ENCODE measurements around the gene TRUB1. TPM values are rescaled to one million over a fixed set of nuclear protein-coding genes. Genes with fewer than 3 reads are reported as not detected.

TRUB1 gene
- total and polyA plus RNA-seq, 4 donors: 5.4 to 11.5 (median 9.1) TPM

GRCh38 chr10:114956466-114956865 is 18.5 kb downstream of the TRUB1 start:
- Histone ChIP-seq H3K36me3 (ENCODE audit: control insufficient read depth in 1 of 2, insufficient read depth in 2 of 2, low read length in 1 of 2) (no peaks in the 10 kb centered on the region), H3K9me3 (ENCODE audit: control insufficient read depth, low read length) (no peaks in the 10 kb centered on the region), H3K27ac (ENCODE audit: low read depth in 1 of 2, low read length in 2 of 2) (no peak overlapping the region), H3K27me3 (ENCODE audit: control insufficient read depth in 1 of 2, insufficient read depth in 2 of 2, low read length in 1 of 2) (no peaks in the 10 kb centered on the region), H3K4me3 (ENCODE audit: low read length in 2 of 2) (no peak overlapping the region), H3K4me1 (ENCODE audit: control insufficient read depth in 1 of 2, insufficient read depth in 2 of 2, low read length in 2 of 2) (peaks cover 0 to 2% of the 10 kb centered on the region in 2 donors)
- intact Hi-C loops (cut with DNase I): no loop called here
- 95 to 96% methylated on average over 2 of the region's 2 CpGs for WGBS, 2 donors
- DNase-seq (no peak), ATAC-seq (ENCODE audit: low FRiP score) (no peak)

- WGBS, 2 donors: 85 to 94% methylated on average over 1 of the region's 1 CpG
- Histone ChIP-seq H3K4me3 (ENCODE audit: low read length in 2 of 2) (no peak overlapping the region), H3K4me1 (ENCODE audit: control insufficient read depth in 1 of 2, insufficient read depth in 2 of 2, low read length in 2 of 2) (peaks cover 0 to 2% of the 10 kb centered on the region in 2 donors), H3K27ac (ENCODE audit: low read depth in 1 of 2, low read length in 2 of 2) (no peak overlapping the region), H3K9me3 (ENCODE audit: control insufficient read depth, low read length) (no peaks in the 10 kb centered on the region), H3K27me3 (ENCODE audit: control insufficient read depth in 1 of 2, insufficient read depth in 2 of 2, low read length in 1 of 2) (no peaks in the 10 kb centered on the region), H3K36me3 (ENCODE audit: control insufficient read depth in 1 of 2, insufficient read depth in 2 of 2, low read length in 1 of 2) (no peaks in the 10 kb centered on the region)
- no peak for ATAC-seq (ENCODE audit: low FRiP score)
- DNase-seq: no peak
- intact Hi-C loops (cut with DNase I): no loop called here
Measured at GRCh38 chr10:114957122-114957521, 19.1 kb downstream of the TRUB1 start.

- intact Hi-C loops (cut with DNase I): no loop called here
- Histone ChIP-seq H3K4me1 (ENCODE audit: control insufficient read depth in 1 of 2, insufficient read depth in 2 of 2, low read length in 2 of 2) (peaks cover 0 to 2% of the 10 kb centered on the region in 2 donors), H3K27me3 (ENCODE audit: control insufficient read depth in 1 of 2, insufficient read depth in 2 of 2, low read length in 1 of 2) (no peaks in the 10 kb centered on the region), H3K27ac (ENCODE audit: low read depth in 1 of 2, low read length in 2 of 2) (no peak overlapping the region), H3K36me3 (ENCODE audit: control insufficient read depth in 1 of 2, insufficient read depth in 2 of 2, low read length in 1 of 2) (peaks cover 0 to 3% of the 10 kb centered on the region in 2 donors), H3K4me3 (ENCODE audit: low read length in 2 of 2) (no peak overlapping the region), H3K9me3 (ENCODE audit: control insufficient read depth, low read length) (no peaks in the 10 kb centered on the region)
- DNase-seq: no peak
- no peak for ATAC-seq (ENCODE audit: low FRiP score)
- 90% methylated on average over 2 of the region's 2 CpGs for WGBS, 2 donors
Measured at GRCh38 chr10:114957673-114958072, 19.7 kb downstream of the TRUB1 start.

- H3K27me3 ChIP-seq (ENCODE audit: control insufficient read depth in 1 of 2, insufficient read depth in 2 of 2, low read length in 1 of 2): no peaks in the 10 kb centered on the region
- 87% methylated on average over 2 of the region's 2 CpGs for WGBS, 2 donors
- intact Hi-C loops (cut with DNase I): no loop called here
- no peak overlapping the region for H3K27ac ChIP-seq (ENCODE audit: low read depth in 1 of 2, low read length in 2 of 2)
- no peak overlapping the region for H3K4me3 ChIP-seq (ENCODE audit: low read length in 2 of 2)
- DNase-seq (no peak), ATAC-seq (ENCODE audit: low FRiP score) (no peak)
- H3K4me1 ChIP-seq (ENCODE audit: control insufficient read depth in 1 of 2, insufficient read depth in 2 of 2, low read length in 2 of 2): no peaks in the 10 kb centered on the region
- peaks cover 0 to 3% of the 10 kb centered on the region in 2 donors for H3K36me3 ChIP-seq (ENCODE audit: control insufficient read depth in 1 of 2, insufficient read depth in 2 of 2, low read length in 1 of 2)
- H3K9me3 ChIP-seq (ENCODE audit: control insufficient read depth, low read length): peaks cover 1% of the 10 kb centered on the region
Measured at GRCh38 chr10:114962441-114962840, 24.4 kb downstream of the TRUB1 start.

- intact Hi-C loops (cut with DNase I): no loop called here
Measured at GRCh38 chr10:114963908-114964307, 25.9 kb downstream of the TRUB1 start.

GRCh38 chr10:114967071-114967470 is 29.1 kb downstream of the TRUB1 start:
- H3K36me3 ChIP-seq (ENCODE audit: control insufficient read depth in 1 of 2, insufficient read depth in 2 of 2, low read length in 1 of 2): peaks cover 0 to 3% of the 10 kb centered on the region in 2 donors
- ATAC-seq (ENCODE audit: low FRiP score) (no peak), DNase-seq (no peak)
- H3K4me3 ChIP-seq (ENCODE audit: low read length in 2 of 2): no peak overlapping the region
- peaks cover 1% of the 10 kb centered on the region for H3K9me3 ChIP-seq (ENCODE audit: control insufficient read depth, low read length)
- 67 to 72% methylated on average over 2 of the region's 2 CpGs for WGBS, 2 donors
- H3K27ac ChIP-seq (ENCODE audit: low read depth in 1 of 2, low read length in 2 of 2): no peak overlapping the region
- no peaks in the 10 kb centered on the region for H3K4me1 ChIP-seq (ENCODE audit: control insufficient read depth in 1 of 2, insufficient read depth in 2 of 2, low read length in 2 of 2)
- H3K27me3 ChIP-seq (ENCODE audit: control insufficient read depth in 1 of 2, insufficient read depth in 2 of 2, low read length in 1 of 2): no peaks in the 10 kb centered on the region
- intact Hi-C loops (cut with DNase I): no loop called here

More at GRCh38 chr10:114963908-114964307, 25.9 kb downstream of the TRUB1 start:
- Histone ChIP-seq H3K27ac (ENCODE audit: low read depth in 1 of 2, low read length in 2 of 2) (no peak overlapping the region), H3K27me3 (ENCODE audit: control insufficient read depth in 1 of 2, insufficient read depth in 2 of 2, low read length in 1 of 2) (no peaks in the 10 kb centered on the region), H3K4me3 (ENCODE audit: low read length in 2 of 2) (no peak overlapping the region), H3K4me1 (ENCODE audit: control insufficient read depth in 1 of 2, insufficient read depth in 2 of 2, low read length in 2 of 2) (no peaks in the 10 kb centered on the region), H3K9me3 (ENCODE audit: control insufficient read depth, low read length) (peaks cover 1% of the 10 kb centered on the region), H3K36me3 (ENCODE audit: control insufficient read depth in 1 of 2, insufficient read depth in 2 of 2, low read length in 1 of 2) (peaks cover 0 to 3% of the 10 kb centered on the region in 2 donors)
- no peak for DNase-seq
- 86 to 97% methylated on average over 4 of the region's 4 CpGs for WGBS, 2 donors
- ATAC-seq (ENCODE audit: low FRiP score): no peak

- intact Hi-C loops (cut with DNase I): no loop called here
- Histone ChIP-seq H3K27ac (ENCODE audit: low read depth in 1 of 2, low read length in 2 of 2) (no peak overlapping the region), H3K4me3 (ENCODE audit: low read length in 2 of 2) (no peak overlapping the region), H3K27me3 (ENCODE audit: control insufficient read depth in 1 of 2, insufficient read depth in 2 of 2, low read length in 1 of 2) (no peaks in the 10 kb centered on the region), H3K36me3 (ENCODE audit: control insufficient read depth in 1 of 2, insufficient read depth in 2 of 2, low read length in 1 of 2) (no peaks in the 10 kb centered on the region), H3K4me1 (ENCODE audit: control insufficient read depth in 1 of 2, insufficient read depth in 2 of 2, low read length in 2 of 2) (no peaks in the 10 kb centered on the region), H3K9me3 (ENCODE audit: control insufficient read depth, low read length) (no peaks in the 10 kb centered on the region)
- DNase-seq (no peak), ATAC-seq (ENCODE audit: low FRiP score) (no peak)
- WGBS, 2 donors: 77 to 79% methylated on average over 4 of the region's 4 CpGs
Measured at GRCh38 chr10:114970515-114970914, 32.5 kb downstream of the TRUB1 start.

- no peaks in the 10 kb centered on the region for H3K4me1 ChIP-seq (ENCODE audit: control insufficient read depth in 1 of 2, insufficient read depth in 2 of 2, low read length in 2 of 2)
- H3K27me3 ChIP-seq (ENCODE audit: control insufficient read depth in 1 of 2, insufficient read depth in 2 of 2, low read length in 1 of 2): no peaks in the 10 kb centered on the region
- H3K36me3 ChIP-seq (ENCODE audit: control insufficient read depth in 1 of 2, insufficient read depth in 2 of 2, low read length in 1 of 2): no peaks in the 10 kb centered on the region
- DNase-seq: no peak
- no peaks in the 10 kb centered on the region for H3K9me3 ChIP-seq (ENCODE audit: control insufficient read depth, low read length)
- 92 to 94% methylated on average over 5 of the region's 5 CpGs for WGBS, 2 donors
- ATAC-seq (ENCODE audit: low FRiP score): no peak
- intact Hi-C loops (cut with DNase I): no loop called here
- no peak overlapping the region for H3K27ac ChIP-seq (ENCODE audit: low read depth in 1 of 2, low read length in 2 of 2)
- no peak overlapping the region for H3K4me3 ChIP-seq (ENCODE audit: low read length in 2 of 2)
Measured at GRCh38 chr10:114973306-114973705, 35.3 kb downstream of the TRUB1 start.

GRCh38 chr10:114973997-114974396 is 36.0 kb downstream of the TRUB1 start:
- no peak for ATAC-seq (ENCODE audit: low FRiP score)
- no peaks in the 10 kb centered on the region for H3K27me3 ChIP-seq (ENCODE audit: control insufficient read depth in 1 of 2, insufficient read depth in 2 of 2, low read length in 1 of 2)
- intact Hi-C loops (cut with DNase I): no loop called here
- H3K4me3 ChIP-seq (ENCODE audit: low read length in 2 of 2): no peak overlapping the region
- no peaks in the 10 kb centered on the region for H3K9me3 ChIP-seq (ENCODE audit: control insufficient read depth, low read length)
- H3K27ac ChIP-seq (ENCODE audit: low read depth in 1 of 2, low read length in 2 of 2): no peak overlapping the region
- DNase-seq: no peak
- no peaks in the 10 kb centered on the region for H3K36me3 ChIP-seq (ENCODE audit: control insufficient read depth in 1 of 2, insufficient read depth in 2 of 2, low read length in 1 of 2)
- no peaks in the 10 kb centered on the region for H3K4me1 ChIP-seq (ENCODE audit: control insufficient read depth in 1 of 2, insufficient read depth in 2 of 2, low read length in 2 of 2)

Measured in aorta (tissue), 5 donors.